HepG2 (cell line): ENCODE data around the gene MSMB. TPM values are rescaled to one million over a fixed set of nuclear protein-coding genes. Genes with fewer than 3 reads are reported as not detected.

Source experiments
- ATAC-seq: fragments of 200-7000 bp; cut with Tn5 transposase; 3 replicates; pipeline ENCODE4 v1.9.1; 2020; ENCODE audit warnings: mild to moderate bottlenecking, moderate library complexity
- BruUV-seq: library from RNA; stranded (reverse); fragments of 400-500 nt; replicated peaks from 2 replicates; lab custom pipeline; 2021; lab: Mats Ljungman, UMichigan
- CTCF ChIA-PET: fragments of 300-600 bp; formaldehyde crosslinking; extraction: SDS; loops from one replicate; lab custom pipeline; 2021; ENCODE audit warnings: low total read pairs, inconsistent platforms, low intra/inter-chr PET ratio; lab: Yijun Ruan, JAX
- POLR2A ChIA-PET: fragments of 350-600 bp; sonication (Branson Sonifier 250); formaldehyde crosslinking; loops from one replicate; lab custom pipeline; 2020; ENCODE audit warnings: antibody characterized with exemption, inconsistent platforms; lab: Yijun Ruan, JAX
- DNase-seq: peaks from one replicate; pipeline ENCODE4 v3.0.0-alpha.2; 2015; ENCODE audit warnings: low spot score
- FAIRE-seq: peaks from 3 replicates; lab custom pipeline; 2011; peaks lifted over from hg19 to GRCh38; lab: Jason Lieb, UNC
- H2AFZ ChIP-seq: one replicate; pipeline ENCODE4 v1.6.1; 2011; ENCODE audit warnings: low read length, inconsistent platforms
- H3K27ac ChIP-seq: fragments of 300-600 bp; 3 replicates; pipeline ENCODE4 v1.8.0; 2011; ENCODE audit warnings: mixed run types, mild to moderate bottlenecking, mixed read lengths, low read length, inconsistent platforms; ENCODE audit not compliant: insufficient read depth; ENCODE audit errors: extremely low read length
- H3K27me3 ChIP-seq, 2 experiments: fragments of 200-600 bp in 1 of 2; 2 replicates in 1 of 2; 3 replicates in 1 of 2; pipeline versions ENCODE4 v1.6.0 to v1.8.0; 2011; ENCODE audit warnings: low read length in 2 of 2, mild to moderate bottlenecking in 2 of 2, moderate library complexity in 2 of 2, inconsistent platforms in 1 of 2; ENCODE audit not compliant: insufficient read depth in 2 of 2, control insufficient read depth in 1 of 2
- H3K36me3 ChIP-seq, 2 experiments: fragments of 200-600 bp in 1 of 2; replicated peaks in 1 of 2; 2 replicates in 1 of 2; 3 replicates in 1 of 2; pipeline versions ENCODE4 v1.5.1 to v1.8.0; 2011; ENCODE audit warnings: low read length in 2 of 2, inconsistent platforms in 1 of 2; ENCODE audit not compliant: insufficient read depth in 2 of 2, control insufficient read depth in 1 of 2
- H3K4me1 ChIP-seq: 2 replicates; pipeline ENCODE4 v1.5.1; 2012; ENCODE audit warnings: low read length, inconsistent platforms; ENCODE audit not compliant: insufficient read depth
- H3K4me2 ChIP-seq: 2 replicates; pipeline ENCODE4 v1.6.0; 2011; ENCODE audit warnings: low read depth, low read length, inconsistent platforms
- H3K4me3 ChIP-seq, 3 experiments: fragments of 200-600 bp in 1 of 3; sonication (generic), shearing (Covaris generic) in 1 of 3; replicated peaks in 1 of 3; 2 replicates each; pipeline ENCODE4 v1.5.1; 2011 to 2016; ENCODE audit warnings: low read length in 3 of 3, inconsistent platforms in 2 of 3, low read depth in 2 of 3, mild to moderate bottlenecking in 2 of 3, control low read depth in 1 of 3, mixed read lengths in 1 of 3; ENCODE audit not compliant: insufficient read depth in 1 of 3
- H3K79me2 ChIP-seq: one replicate; pipeline ENCODE4 v1.6.1; 2011; ENCODE audit warnings: low read length, inconsistent platforms; ENCODE audit not compliant: insufficient read depth
- H3K9ac ChIP-seq: 2 replicates; pipeline ENCODE4 v1.6.0; 2011; ENCODE audit warnings: mild to moderate bottlenecking, low read depth, low read length, inconsistent platforms; ENCODE audit not compliant: insufficient read depth
- H3K9me3 ChIP-seq: 2 replicates; pipeline ENCODE4 v1.5.1; 2012; ENCODE audit warnings: mild to moderate bottlenecking, low read length
- H4K20me1 ChIP-seq: 2 replicates; pipeline ENCODE4 v1.6.0; 2011; ENCODE audit warnings: inconsistent platforms, mild to moderate bottlenecking, low read length, moderate library complexity; ENCODE audit not compliant: insufficient read depth
- DPF2 ChIP-seq: sonication (generic); formaldehyde crosslinking; IDR thresholded peaks from 2 replicates; pipeline ENCODE4 v1.4.0; 2020; ENCODE audit warnings: mild to moderate bottlenecking, low read depth, missing genetic modification reagents, borderline replicate concordance
- HNRNPL ChIP-seq: fragments of 200-400 bp; formaldehyde crosslinking; IDR thresholded peaks from 2 replicates; pipeline ENCODE4 v1.6.1; 2017; ENCODE audit warnings: mild to moderate bottlenecking, low read depth, low read length
- NFKB2 ChIP-seq: sonication (generic); formaldehyde crosslinking; IDR thresholded peaks from 2 replicates; pipeline ENCODE4 v1.4.0; 2020; ENCODE audit warnings: missing genetic modification reagents, borderline replicate concordance
- ZBTB38 ChIP-seq: sonication (generic); formaldehyde crosslinking; IDR thresholded peaks from 2 replicates; pipeline ENCODE4 v1.5.1; 2020; ENCODE audit warnings: mild to moderate bottlenecking, missing genetic modification reagents
- ZFP37 ChIP-seq: sonication (generic); formaldehyde crosslinking; IDR thresholded peaks from 2 replicates; pipeline ENCODE4 v1.4.0; 2020; ENCODE audit warnings: missing genetic modification reagents, borderline replicate concordance
- ZFY ChIP-seq: sonication (generic); formaldehyde crosslinking; IDR thresholded peaks from 2 replicates; pipeline ENCODE4 v1.4.0; 2020; ENCODE audit warnings: missing genetic modification reagents
- WGBS: methylation state at CpG from one replicate; pipeline ENCODE4 v1.1.6; 2017; ENCODE audit warnings: low lambda C conversion rate; 5-methylcytosine and 5-hydroxymethylcytosine counted together
- in situ Hi-C: cut with HindIII; loops from 2 replicates; pipeline ENCODE4 v1.10.0; 2017; ENCODE audit warnings: low pct_unique_long_range_greater_than_20kb; ENCODE audit not compliant: extremely low pct_ligation_motif_present
- intact Hi-C: fragments of 100-400 bp; cut with micrococcal nuclease; formaldehyde crosslinking; loops from one replicate; pipeline ENCODE4 v1.10.0; 2022; ENCODE audit not compliant: unreplicated experiment
- polyA plus RNA-seq, 8 experiments: library from polyadenylated mRNA; depleted of rRNA in 3 of 8; stranded (reverse) in 7 of 8; unstranded in 1 of 8; fragments of >200 nt; fragmentation: Illumina TruSeq in 4 of 8; extraction: Trizol in 4 of 8; gene quantifications; 2 replicates each; pipeline versions ENCODE4 v1.2.1 to v1.2.3, GENCODE V29; 2011 to 2016; ENCODE audit warnings: low read depth in 4 of 8, missing spikeins in 1 of 8, mixed read lengths in 1 of 8; ENCODE audit not compliant: insufficient read depth in 1 of 8
- total RNA-seq, 5 experiments: library from RNA; depleted of rRNA; stranded (reverse); fragments of >200 nt; fragmentation: Illumina TruSeq; extraction: Trizol; gene quantifications; 2 replicates each; pipeline ENCODE4 v1.2.3, GENCODE V29; 2016; ENCODE audit warnings: low read depth in 1 of 5
- TF ChIP-seq, protein P1 (sequence below): sonication (generic); formaldehyde crosslinking; IDR thresholded peaks from 2 replicates; pipeline ENCODE4 v1.5.1; 2020; ENCODE audit warnings: mild to moderate bottlenecking, missing genetic modification reagents, moderate library complexity
- TF ChIP-seq, protein P2 (sequence below): sonication (generic); formaldehyde crosslinking; IDR thresholded peaks from 2 replicates; pipeline ENCODE4 v1.4.0; 2020; ENCODE audit warnings: missing genetic modification reagents, mild to moderate bottlenecking, borderline replicate concordance
- TF ChIP-seq, protein P3 (sequence below): sonication (generic); formaldehyde crosslinking; IDR thresholded peaks from 2 replicates; pipeline ENCODE4 v1.9.0; 2021; ENCODE audit warnings: missing genetic modification reagents, borderline replicate concordance
- TF ChIP-seq, protein P4 (sequence below): sonication (generic); formaldehyde crosslinking; IDR thresholded peaks from 2 replicates; pipeline ENCODE4 v1.8.1; 2022; ENCODE audit warnings: mild to moderate bottlenecking, missing genetic modification reagents

The MSMB gene
- total and polyA plus RNA-seq, 2 of the 13 experiments (the other 11 are each of a cell fraction or from before 2014, with no cell fraction given) = 0.84 TPM; not detected in 1

DNA sequence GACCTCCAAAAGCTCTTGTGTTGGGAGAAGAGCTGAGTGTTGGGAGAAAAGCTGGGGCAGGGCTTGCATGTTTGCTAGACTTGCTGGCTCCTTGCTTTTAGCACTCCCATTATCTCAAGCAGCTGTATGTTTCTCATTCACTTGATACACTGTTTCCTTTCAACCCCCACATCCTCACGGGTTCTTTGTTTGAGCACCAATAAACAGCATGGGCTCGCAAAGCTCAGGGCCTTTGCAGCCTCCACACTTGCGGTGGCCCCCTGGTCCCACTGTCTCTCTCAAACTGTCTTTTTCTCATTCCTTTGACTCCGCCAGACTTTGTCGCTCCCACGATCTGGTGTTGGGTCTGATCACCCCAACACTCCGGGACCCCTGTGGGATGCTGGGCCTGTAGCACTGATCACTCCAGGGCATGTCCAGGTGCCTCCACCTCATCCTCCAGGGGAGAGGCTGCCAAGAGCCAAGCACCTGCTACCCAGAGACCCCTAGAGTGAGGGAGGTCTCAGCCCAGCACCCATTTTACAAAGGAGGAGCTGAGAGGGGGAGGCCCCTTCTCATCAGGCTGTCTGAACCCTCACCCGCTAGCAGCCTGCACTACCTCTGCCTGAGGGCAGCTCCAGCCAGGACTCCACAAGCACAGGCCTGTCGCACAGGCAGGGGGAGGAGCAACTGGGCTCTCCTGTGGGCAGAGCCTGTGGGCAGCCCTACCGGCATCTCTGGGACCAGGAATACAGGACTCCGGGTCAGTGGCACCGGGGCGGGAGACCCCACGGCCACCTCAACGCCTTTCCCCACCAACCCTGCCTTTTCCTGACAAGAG is 49.1 kb upstream of the MSMB start:
- H3K9ac ChIP-seq = no peak overlapping the region
- FAIRE-seq = no peak
- CTCF ChIA-PET = no interaction called here
- TF ChIP-seq ZFP37 (CRISPR knock-in tag) (no peak), ZBTB38 (0 out of 2 replicates have a peak, but pooled peaks have one; percentile 48), HNRNPL (peak; percentile 66; the same call in 1 of the 2 replicates), NFKB2 (CRISPR knock-in tag) (0 out of 2 replicates have a peak, but pooled peaks have one; percentile 26), DPF2 (CRISPR knock-in tag) (0 out of 2 replicates have a peak, but pooled peaks have one; percentile 38), ZFY (CRISPR knock-in tag) (0 out of 2 replicates have a peak, but pooled peaks have one; percentile 23)
- TF ChIP-seq, protein P1, sequence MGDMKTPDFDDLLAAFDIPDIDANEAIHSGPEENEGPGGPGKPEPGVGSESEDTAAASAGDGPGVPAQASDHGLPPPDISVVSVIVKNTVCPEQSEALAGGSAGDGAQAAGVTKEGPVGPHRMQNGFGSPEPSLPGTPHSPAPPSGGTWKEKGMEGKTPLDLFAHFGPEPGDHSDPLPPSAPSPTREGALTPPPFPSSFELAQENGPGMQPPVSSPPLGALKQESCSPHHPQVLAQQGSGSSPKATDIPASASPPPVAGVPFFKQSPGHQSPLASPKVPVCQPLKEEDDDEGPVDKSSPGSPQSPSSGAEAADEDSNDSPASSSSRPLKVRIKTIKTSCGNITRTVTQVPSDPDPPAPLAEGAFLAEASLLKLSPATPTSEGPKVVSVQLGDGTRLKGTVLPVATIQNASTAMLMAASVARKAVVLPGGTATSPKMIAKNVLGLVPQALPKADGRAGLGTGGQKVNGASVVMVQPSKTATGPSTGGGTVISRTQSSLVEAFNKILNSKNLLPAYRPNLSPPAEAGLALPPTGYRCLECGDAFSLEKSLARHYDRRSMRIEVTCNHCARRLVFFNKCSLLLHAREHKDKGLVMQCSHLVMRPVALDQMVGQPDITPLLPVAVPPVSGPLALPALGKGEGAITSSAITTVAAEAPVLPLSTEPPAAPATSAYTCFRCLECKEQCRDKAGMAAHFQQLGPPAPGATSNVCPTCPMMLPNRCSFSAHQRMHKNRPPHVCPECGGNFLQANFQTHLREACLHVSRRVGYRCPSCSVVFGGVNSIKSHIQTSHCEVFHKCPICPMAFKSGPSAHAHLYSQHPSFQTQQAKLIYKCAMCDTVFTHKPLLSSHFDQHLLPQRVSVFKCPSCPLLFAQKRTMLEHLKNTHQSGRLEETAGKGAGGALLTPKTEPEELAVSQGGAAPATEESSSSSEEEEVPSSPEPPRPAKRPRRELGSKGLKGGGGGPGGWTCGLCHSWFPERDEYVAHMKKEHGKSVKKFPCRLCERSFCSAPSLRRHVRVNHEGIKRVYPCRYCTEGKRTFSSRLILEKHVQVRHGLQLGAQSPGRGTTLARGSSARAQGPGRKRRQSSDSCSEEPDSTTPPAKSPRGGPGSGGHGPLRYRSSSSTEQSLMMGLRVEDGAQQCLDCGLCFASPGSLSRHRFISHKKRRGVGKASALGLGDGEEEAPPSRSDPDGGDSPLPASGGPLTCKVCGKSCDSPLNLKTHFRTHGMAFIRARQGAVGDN (CRISPR knock-in tag) = peak; percentile 68
- TF ChIP-seq, protein P2, sequence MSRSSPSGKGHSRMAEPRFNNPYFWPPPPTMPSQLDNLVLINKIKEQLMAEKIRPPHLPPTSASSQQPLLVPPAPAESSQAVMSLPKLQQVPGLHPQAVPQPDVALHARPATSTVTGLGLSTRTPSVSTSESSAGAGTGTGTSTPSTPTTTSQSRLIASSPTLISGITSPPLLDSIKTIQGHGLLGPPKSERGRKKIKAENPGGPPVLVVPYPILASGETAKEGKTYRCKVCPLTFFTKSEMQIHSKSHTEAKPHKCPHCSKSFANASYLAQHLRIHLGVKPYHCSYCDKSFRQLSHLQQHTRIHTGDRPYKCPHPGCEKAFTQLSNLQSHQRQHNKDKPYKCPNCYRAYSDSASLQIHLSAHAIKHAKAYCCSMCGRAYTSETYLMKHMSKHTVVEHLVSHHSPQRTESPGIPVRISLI (CRISPR knock-in tag) = no peak
- TF ChIP-seq, protein P3, sequence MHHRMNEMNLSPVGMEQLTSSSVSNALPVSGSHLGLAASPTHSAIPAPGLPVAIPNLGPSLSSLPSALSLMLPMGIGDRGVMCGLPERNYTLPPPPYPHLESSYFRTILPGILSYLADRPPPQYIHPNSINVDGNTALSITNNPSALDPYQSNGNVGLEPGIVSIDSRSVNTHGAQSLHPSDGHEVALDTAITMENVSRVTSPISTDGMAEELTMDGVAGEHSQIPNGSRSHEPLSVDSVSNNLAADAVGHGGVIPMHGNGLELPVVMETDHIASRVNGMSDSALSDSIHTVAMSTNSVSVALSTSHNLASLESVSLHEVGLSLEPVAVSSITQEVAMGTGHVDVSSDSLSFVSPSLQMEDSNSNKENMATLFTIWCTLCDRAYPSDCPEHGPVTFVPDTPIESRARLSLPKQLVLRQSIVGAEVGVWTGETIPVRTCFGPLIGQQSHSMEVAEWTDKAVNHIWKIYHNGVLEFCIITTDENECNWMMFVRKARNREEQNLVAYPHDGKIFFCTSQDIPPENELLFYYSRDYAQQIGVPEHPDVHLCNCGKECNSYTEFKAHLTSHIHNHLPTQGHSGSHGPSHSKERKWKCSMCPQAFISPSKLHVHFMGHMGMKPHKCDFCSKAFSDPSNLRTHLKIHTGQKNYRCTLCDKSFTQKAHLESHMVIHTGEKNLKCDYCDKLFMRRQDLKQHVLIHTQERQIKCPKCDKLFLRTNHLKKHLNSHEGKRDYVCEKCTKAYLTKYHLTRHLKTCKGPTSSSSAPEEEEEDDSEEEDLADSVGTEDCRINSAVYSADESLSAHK (CRISPR knock-in tag) = no peak
- TF ChIP-seq, protein P4, sequence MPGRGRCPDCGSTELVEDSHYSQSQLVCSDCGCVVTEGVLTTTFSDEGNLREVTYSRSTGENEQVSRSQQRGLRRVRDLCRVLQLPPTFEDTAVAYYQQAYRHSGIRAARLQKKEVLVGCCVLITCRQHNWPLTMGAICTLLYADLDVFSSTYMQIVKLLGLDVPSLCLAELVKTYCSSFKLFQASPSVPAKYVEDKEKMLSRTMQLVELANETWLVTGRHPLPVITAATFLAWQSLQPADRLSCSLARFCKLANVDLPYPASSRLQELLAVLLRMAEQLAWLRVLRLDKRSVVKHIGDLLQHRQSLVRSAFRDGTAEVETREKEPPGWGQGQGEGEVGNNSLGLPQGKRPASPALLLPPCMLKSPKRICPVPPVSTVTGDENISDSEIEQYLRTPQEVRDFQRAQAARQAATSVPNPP (CRISPR knock-in tag) = no peak
- no peak overlapping the region for H2AFZ ChIP-seq
- H3K4me3 ChIP-seq = no peak overlapping the region
- BruUV-seq = no TSS peak
- no peaks in the 10 kb centered on the region for H4K20me1 ChIP-seq
- POLR2A ChIA-PET = no interaction called here
- no peak overlapping the region for H3K27ac ChIP-seq
- H3K27me3 ChIP-seq = no peaks in the 10 kb centered on the region
- WGBS = 74% methylated on average over 14 of the region's 15 CpGs
- H3K36me3 ChIP-seq = no peaks in the 10 kb centered on the region
- no peak for ATAC-seq
- in situ Hi-C loops (loop anchor here (5.0 kb wide), 1 partner anchor 63 kb away; the partner anchor contains the start of gene NCOA4), intact Hi-C loops (loop anchor here (5.0 kb wide), 2 partner anchors 43 to 63 kb away; partner anchors contain the start of gene NCOA4)
- DNase-seq = no peak
- H3K79me2 ChIP-seq = no peaks in the 10 kb centered on the region
- no peak overlapping the region for H3K4me2 ChIP-seq
- H3K9me3 ChIP-seq = no peaks in the 10 kb centered on the region
- H3K4me1 ChIP-seq = peaks cover 96% of the 10 kb centered on the region
